Hippocampal formation (tissue), 2 donors: ENCODE measurements around the gene MMP24OS.
A peak's percentile ranks its signal among the peaks of the same experiment; 100 is the strongest.
"Not testable (repeated sequence)": the region's sequence is repeated elsewhere in the genome, so short reads cannot be mapped to it uniquely, and the experiment has no call there.

ENCODE experiments used
- DNase-seq, 2 donors: peaks; one replicate each; lab custom pipeline; 2025; lab: John Stamatoyannopoulos, UW

MMP24OS gene

GRCh38 chr20:35275741-35276251 is 2.1 kb downstream of the MMP24OS start:
- DNase-seq: no peak

GRCh38 chr20:35274172-35275092 is 3.5 kb downstream of the MMP24OS start:
- DNase-seq: no peak

DNA sequence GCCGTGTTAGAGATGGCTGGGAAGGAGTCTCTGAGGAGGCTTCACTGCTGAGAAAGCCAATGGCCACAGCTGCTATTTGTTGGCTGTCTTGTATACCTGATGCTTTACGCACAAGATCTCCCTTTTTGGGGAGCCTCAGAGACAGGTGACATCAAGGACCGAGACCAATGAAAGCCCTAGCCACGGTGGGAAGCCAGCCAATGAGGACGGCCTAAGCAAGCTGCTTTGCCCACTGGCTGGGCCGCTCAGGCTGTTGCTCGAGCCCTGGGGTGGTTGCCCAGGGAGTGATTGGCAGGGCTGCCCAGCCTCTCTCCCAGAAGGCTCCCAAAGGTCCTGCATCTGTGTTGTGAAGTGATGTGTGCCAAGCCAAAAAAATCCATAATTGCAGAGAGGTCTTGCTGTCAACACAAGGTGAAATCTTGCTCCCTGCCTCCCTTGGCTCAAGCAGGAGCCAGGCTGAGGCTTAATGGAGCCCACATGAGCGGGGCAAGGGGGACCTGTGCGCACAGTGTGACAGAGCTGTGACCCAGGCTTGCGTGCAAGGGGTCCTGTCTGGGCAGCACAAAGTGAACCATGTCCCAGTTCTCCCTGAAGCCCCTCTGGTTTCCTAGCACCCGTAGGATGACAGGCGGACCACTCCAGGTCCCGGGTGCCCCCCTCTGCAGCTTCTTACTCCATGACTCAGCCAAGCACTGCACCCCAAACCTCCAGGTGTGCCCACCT is 4.3 kb downstream of the MMP24OS start:
- no peak for DNase-seq

DNA sequence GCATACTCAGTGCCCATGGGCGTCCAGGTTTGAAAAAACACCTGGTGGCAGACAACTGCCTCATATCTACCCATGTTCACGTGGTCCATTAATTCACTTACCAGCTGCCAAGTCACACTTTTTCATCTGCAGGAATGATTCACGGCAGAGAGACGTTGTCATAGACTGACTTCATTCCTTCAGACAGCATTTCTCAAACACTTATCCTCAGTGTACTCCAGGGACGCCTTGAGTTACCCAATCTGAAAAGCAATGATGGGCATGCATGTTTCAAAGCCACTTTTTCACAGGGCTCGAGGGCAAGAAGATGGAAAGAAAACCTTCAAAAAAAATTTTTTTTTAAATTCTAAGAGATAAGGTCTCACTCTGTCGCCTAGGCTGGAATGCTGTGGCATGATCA is 6.0 kb downstream of the MMP24OS start:
- DNase-seq: no peak

DNA sequence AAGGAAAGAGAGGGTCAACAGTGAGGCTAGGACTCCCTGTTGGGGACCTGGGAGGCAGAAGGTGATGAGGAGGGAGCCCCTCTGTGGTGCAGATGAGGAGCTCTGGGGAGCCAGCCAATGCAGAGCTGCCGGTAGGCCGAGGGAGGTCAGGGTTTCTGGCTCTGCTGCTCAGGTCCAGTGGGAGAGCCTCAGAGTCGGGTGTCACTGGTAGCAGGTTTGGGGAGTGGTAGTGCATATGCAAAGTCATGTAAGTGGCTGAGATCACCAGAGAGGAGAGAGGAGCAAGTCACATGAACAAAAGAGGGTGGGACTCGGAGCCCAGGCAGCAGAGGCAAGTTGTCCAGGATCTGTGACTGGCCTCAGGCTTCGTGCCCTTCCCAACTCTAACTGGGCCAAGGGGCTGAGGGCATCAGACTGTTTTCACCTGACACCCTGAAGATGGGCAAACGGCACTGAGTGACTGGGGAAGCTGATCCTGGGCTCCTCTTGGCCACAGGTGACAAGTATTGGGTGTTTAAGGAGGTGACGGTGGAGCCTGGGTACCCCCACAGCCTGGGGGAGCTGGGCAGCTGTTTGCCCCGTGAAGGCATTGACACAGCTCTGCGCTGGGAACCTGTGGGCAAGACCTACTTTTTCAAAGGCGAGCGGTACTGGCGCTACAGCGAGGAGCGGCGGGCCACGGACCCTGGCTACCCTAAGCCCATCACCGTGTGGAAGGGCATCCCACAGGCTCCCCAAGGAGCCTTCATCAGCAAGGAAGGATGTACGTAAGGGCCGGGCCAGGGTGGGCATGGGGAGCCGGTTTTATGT is 6.6 kb downstream of the MMP24OS start:
- DNase-seq: no peak

GRCh38 chr20:35270021-35270902 is 7.7 kb downstream of the MMP24OS start:
- no peak for DNase-seq

DNA sequence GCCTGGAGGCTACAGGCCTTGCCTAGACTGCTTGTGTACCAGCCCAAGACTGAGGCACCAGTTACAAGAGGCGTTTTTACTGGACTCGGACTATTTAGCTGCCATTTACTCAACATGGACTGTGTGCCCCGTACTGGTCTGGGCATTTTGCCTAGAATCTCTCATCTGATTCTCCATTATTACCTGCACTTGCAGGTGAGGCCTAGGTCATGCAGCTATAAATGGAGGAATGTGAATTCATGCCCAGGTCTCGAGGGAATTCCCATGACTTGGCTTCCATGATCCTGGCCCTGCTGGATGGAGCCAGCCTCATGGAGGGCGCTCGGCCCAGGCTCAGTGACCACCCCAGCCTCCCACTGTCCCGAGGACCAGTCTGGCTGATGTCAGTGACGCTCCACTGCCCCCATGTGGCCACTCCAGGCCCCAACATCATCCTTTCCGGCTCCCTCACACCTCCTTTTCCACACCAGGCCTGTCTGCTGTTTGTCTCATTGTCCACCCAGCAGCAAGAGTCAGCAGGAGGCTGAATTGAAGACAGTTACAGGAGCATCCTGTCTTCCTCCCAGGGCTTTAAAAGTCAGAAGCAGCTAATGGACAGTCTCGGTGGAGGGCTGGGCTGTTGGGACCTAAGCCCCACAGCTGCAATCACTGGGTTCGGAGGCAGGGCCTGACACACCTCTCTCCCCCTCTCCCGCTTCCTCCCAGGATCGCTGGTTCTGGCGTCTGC is 8.7 kb downstream of the MMP24OS start:
- DNase-seq: peak in 1 of 2 donors; percentile 14

DNA sequence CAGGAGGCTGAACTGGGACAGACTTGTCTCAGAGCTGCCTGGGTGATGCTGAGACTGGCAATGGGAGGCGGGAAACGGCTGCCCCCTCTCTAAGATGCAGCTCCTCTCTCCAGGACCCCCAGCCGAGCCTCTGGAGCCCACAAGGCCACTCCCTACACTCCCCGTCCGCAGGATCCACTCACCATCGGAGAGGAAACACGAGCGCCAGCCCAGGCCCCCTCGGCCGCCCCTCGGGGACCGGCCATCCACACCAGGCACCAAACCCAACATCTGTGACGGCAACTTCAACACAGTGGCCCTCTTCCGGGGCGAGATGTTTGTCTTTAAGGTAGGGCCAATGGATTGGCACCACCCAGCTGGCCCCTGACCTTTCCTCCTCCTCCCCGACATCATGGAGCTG is 10.8 kb downstream of the MMP24OS start:
- DNase-seq: no peak

DNA sequence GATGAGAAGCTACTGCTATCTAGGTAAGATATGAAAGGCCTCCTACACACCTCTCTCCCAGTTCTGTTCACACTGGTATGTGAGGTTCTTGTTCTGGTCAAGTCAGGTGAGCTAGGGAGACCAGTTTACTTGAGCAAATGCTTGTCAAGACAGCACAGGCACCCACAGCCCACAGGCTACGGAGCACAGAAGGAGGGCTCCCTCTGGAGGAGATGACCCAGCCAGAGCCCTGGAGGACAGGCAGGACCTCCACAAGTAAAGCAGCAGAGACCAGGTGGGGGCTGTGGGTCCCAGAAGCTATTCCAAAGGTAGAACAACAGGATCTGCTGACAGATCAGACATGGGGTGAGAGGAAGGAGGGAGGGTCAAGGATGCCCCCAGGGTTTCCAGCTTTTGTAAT is 13.2 kb downstream of the MMP24OS start:
- no peak for DNase-seq

- DNase-seq: no peak
Observed at GRCh38 chr20:35263532-35264341, 14.2 kb downstream of the MMP24OS start.

GRCh38 chr20:35262731-35263531 is 15.0 kb downstream of the MMP24OS start:
- not testable (repeated sequence) for DNase-seq

DNA sequence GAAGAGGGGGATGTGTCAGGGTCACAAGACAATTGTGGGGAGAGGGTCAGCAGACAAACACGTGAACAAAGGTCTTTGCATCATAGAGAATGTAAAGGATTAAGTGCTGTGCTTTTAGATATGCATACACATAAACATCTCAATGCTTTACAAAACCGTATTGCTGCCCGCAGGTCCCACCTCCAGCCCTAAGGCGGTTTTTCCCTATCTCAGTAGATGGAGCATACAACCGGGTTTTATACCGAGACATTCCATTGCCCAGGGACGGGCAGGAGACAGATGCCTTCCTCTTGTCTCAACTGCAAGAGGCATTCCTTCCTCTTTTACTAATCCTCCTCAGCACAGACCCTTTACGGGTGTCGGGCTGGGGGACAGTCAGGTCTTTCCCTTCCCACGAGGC is 15.6 kb downstream of the MMP24OS start:
- DNase-seq: not testable (repeated sequence)

GRCh38 chr20:35260426-35260825 is 17.5 kb downstream of the MMP24OS start:
- no peak for DNase-seq

DNA sequence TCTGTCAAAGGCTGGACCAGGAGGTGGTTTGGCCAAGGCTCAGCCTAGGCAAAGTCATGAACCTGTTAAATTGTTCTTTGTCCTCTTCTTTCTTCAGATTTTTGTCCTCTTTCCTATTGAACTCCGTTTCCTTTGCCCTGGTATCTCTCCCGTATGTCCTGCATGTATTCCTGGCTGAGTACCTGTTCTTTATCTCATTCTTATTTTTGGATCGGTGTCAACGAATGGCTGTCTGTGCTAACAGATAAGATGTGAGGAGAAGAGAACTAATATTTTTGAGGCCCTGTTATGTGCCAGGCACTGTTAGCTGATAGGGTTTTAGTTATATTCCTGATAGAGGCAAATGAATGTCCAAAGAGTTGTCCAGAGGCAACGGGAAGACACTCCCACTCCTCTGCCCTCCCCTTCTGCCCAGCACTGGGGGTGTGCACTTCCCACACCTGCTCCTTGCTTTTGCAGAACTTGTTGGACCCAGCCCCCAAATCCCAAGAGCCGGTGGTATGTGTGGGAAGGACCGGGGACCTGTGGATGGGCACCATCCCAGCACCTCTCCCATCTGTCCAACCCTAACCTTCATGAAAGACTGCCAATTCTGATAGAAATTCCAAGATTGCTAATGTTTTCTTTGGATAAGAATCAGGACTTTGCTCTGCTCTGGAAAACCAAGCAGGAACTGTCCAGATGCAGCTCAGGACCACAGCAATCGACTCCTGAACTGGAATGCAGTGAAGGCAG is 20.6 kb downstream of the MMP24OS start:
- no peak for DNase-seq

- DNase-seq: no peak
Observed at GRCh38 chr20:35254448-35254999, 23.4 kb downstream of the MMP24OS start.

GRCh38 chr20:35253010-35253409 is 24.9 kb downstream of the MMP24OS start:
- no peak for DNase-seq

- DNase-seq: not testable (repeated sequence)
Observed at GRCh38 chr20:35252598-35252997, 25.3 kb downstream of the MMP24OS start.

DNA sequence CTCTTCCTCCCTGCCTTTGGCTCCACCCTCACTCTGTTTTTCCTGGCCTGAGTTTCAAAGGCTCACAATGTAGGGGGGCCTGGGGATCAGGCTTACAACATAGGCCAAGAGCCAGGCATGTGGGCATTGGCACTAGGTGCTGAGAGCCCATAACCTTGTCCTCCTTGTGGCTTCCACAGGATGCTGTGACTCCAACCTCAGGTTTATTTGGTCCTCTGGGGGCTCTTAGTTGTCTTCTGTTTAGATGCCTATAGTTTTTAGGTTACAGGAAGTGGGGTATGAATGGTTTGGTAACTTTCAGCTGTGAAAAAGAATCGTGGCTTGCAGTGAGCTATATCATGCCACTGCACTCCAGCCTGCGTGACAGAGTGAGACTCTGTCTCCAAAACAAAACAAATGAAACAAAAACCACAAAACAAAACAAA is 25.9 kb downstream of the MMP24OS start:
- DNase-seq: no peak
